Activated CD8-positive, alpha-beta T cell treated with anti-CD3 and anti-CD28 coated beads for 36 hours (primary cell): ENCODE results near the gene CCND1. TPM values are rescaled to one million over a fixed set of nuclear protein-coding genes. Genes with fewer than 3 reads are reported as not detected.
"Not testable (repeated sequence)": the region's sequence is repeated elsewhere in the genome, so short reads cannot be mapped to it uniquely, and the experiment has no call there.

Source experiments
- ATAC-seq: fragments of 200-7000 bp; cut with Tn5 transposase; one replicate; pipeline ENCODE4 v1.10.0; 2021; ENCODE audit warnings: mild to moderate bottlenecking, moderate library complexity
- CTCF ChIA-PET: fragments of 350-600 bp; sonication (Branson Sonifier 250); formaldehyde crosslinking; loops from one replicate; lab custom pipeline; 2021; ENCODE audit warnings: antibody characterized with exemption; lab: Charles Lee
- POLR2A ChIA-PET: fragments of 350-600 bp; sonication (Branson Sonifier 250); formaldehyde crosslinking; loops from one replicate; lab custom pipeline; 2021; ENCODE audit warnings: antibody characterized with exemption; lab: Charles Lee
- DNase-seq: peaks from one replicate; pipeline ENCODE4 v3.0.0-alpha.2; 2020
- H3K27ac Mint-ChIP-seq: one replicate; pipeline ENCODE4 v1.8.0; 2021; ENCODE audit warnings: mild to moderate bottlenecking, mixed read lengths
- H3K27me3 Mint-ChIP-seq: one replicate; pipeline ENCODE4 v1.8.0; 2021; ENCODE audit warnings: mixed read lengths
- H3K36me3 Mint-ChIP-seq: one replicate; pipeline ENCODE4 v1.8.0; 2021; ENCODE audit warnings: low read depth, mixed read lengths
- H3K4me1 Mint-ChIP-seq: one replicate; pipeline ENCODE4 v1.8.0; 2021; ENCODE audit warnings: low read depth, mixed read lengths
- H3K4me3 Mint-ChIP-seq: one replicate; pipeline ENCODE4 v1.8.0; 2021; ENCODE audit warnings: mild to moderate bottlenecking, moderate library complexity, mixed read lengths
- H3K9me3 Mint-ChIP-seq: one replicate; pipeline ENCODE4 v1.8.0; 2021; ENCODE audit warnings: mixed read lengths
- intact Hi-C: fragments of 100-400 bp; cut with micrococcal nuclease; formaldehyde crosslinking; loops from one replicate; pipeline ENCODE4 v1.10.0; 2022
- total RNA-seq, 2 experiments: library from RNA; stranded (reverse); gene quantifications; one replicate each; pipeline ENCODE4 v1.2.3, GENCODE V29; 2021
- TF ChIP-seq, protein P1 (sequence below): fragments of 200-600 bp; IDR thresholded peaks from one replicate; pipeline ENCODE4 v1.8.0; 2022; ENCODE audit warnings: antibody characterized with exemption, mild to moderate bottlenecking

The CCND1 gene
- total RNA-seq, 2 experiments from 2014 or later = 2.8 to 3.3 TPM

DNA sequence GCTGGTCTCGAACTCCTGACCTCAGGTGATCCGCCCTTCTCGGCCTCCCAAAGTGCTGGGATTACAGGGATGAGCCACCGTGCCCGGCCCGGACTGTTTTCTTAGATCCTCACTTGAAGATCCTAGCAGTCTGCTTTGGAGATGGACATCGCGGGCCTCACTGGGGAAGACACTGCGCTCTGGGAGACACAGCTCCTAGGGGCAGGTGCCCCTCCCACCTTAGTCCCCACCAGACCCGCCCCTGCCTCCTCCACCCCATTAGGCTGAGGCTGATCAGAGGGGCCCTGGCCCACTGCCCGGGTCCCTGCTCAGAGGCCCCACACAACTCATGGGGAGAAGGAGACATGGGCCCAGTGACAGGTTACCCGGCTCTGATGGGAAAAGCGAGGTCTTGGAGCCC lies 45.5 kb downstream of the CCND1 start:
- no peak overlapping the region for H3K4me3 Mint-ChIP-seq

DNA sequence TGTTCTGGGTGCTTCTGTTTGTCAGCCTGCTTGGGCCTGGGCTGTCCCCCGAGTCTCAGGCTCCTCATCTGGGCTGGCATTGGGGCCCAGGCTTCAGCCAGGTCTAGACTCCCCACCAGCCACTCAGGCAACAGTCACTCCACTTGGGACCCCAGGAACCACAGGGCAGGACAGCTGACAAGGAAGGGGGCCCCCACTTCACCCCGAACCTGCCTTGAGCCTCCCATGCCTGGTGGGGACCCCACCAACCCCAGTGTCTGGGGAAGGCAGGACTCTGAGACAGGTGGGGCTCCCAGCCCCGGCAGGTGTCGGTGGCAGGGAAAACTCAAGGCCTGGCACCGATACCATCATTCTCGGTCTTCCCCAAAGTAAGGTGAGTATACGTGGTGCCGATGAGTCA lies 45.9 kb downstream of the CCND1 start:
- ATAC-seq (no peak), DNase-seq (no peak)

More for the DNA sequence above, 45.5 kb downstream of the CCND1 start:
- ATAC-seq (no peak), DNase-seq (no peak)
- H3K9me3 Mint-ChIP-seq = no peaks in the 10 kb centered on the region
- peaks cover 10% of the 10 kb centered on the region for H3K4me1 Mint-ChIP-seq
- TF ChIP-seq, protein P1, sequence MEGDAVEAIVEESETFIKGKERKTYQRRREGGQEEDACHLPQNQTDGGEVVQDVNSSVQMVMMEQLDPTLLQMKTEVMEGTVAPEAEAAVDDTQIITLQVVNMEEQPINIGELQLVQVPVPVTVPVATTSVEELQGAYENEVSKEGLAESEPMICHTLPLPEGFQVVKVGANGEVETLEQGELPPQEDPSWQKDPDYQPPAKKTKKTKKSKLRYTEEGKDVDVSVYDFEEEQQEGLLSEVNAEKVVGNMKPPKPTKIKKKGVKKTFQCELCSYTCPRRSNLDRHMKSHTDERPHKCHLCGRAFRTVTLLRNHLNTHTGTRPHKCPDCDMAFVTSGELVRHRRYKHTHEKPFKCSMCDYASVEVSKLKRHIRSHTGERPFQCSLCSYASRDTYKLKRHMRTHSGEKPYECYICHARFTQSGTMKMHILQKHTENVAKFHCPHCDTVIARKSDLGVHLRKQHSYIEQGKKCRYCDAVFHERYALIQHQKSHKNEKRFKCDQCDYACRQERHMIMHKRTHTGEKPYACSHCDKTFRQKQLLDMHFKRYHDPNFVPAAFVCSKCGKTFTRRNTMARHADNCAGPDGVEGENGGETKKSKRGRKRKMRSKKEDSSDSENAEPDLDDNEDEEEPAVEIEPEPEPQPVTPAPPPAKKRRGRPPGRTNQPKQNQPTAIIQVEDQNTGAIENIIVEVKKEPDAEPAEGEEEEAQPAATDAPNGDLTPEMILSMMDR = no peak
- H3K27me3 Mint-ChIP-seq = peaks cover 25% of the 10 kb centered on the region
- intact Hi-C loops = loop anchor here (10.0 kb wide), 1 partner anchor 508 kb away; no protein-coding TSS in a partner anchor
- H3K27ac Mint-ChIP-seq = no peak overlapping the region
- POLR2A ChIA-PET = no interaction called here
- CTCF ChIA-PET = interaction anchor here (0.7 to 1.2 kb wide), 5 partner anchors 12 to 203 kb away, joined by 3 to 4 read pairs (median 3); partner anchors contain the start of gene LTO1
- H3K36me3 Mint-ChIP-seq = no peaks in the 10 kb centered on the region

DNA sequence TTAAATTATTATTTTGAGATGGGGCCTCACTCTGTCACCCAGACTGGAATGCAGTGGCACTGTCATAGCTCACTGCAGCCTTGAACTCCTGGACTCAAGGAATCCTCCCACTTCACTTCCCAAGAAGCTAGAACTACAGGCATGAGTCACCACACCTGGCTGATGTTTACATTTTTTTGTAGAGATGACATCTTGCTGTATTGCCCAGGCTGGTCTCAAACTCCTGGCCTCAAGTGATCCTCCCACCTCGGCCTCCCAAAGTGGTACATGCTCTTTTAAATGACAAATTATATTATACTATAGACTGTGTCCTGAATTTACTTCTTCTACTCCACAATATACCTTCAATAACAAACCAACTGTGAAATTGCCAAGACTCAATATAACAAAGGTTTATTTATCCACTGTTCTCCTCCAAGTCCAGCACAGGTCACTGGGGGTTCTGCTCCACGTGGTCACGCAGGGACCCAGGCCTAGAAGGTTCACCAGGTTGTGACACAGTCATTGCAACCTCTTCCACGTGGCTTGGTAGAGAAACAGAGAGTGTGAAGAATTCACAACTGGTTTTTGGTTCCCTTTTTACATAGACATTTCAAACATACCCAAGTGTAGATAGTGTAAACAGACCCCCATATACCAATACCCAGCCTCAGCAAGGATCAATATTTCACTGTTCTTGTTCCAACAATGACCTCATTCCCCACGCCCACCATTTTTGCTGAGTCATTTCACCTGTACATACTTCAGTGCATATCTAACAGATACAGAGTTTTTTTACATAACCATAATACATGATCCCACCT lies 47.2 kb downstream of the CCND1 start:
- CTCF ChIA-PET, H3K36me3 Mint-ChIP-seq, H3K9me3 Mint-ChIP-seq, POLR2A ChIA-PET, ATAC-seq, H3K4me3 Mint-ChIP-seq, H3K27ac Mint-ChIP-seq: not testable (repeated sequence)
- peaks cover 31% of the 10 kb centered on the region for H3K27me3 Mint-ChIP-seq
- H3K4me1 Mint-ChIP-seq = peaks cover 10% of the 10 kb centered on the region
- intact Hi-C loops = loop anchor here (10.0 kb wide), 1 partner anchor 507 kb away; no protein-coding TSS in a partner anchor
- DNase-seq = peak; percentile 60

More for the DNA sequence above, 45.9 kb downstream of the CCND1 start:
- Mint-ChIP-seq H3K27me3 (peaks cover 27% of the 10 kb centered on the region), H3K4me1 (peaks cover 10% of the 10 kb centered on the region), H3K4me3 (no peak overlapping the region), H3K9me3 (no peaks in the 10 kb centered on the region), H3K27ac (no peak overlapping the region), H3K36me3 (no peaks in the 10 kb centered on the region)
- CTCF ChIA-PET = interaction anchor here (0.7 to 1.2 kb wide), 5 partner anchors 12 to 202 kb away, joined by 3 to 4 read pairs (median 3); partner anchors contain the start of gene LTO1
- TF ChIP-seq, protein P1 = no peak
- POLR2A ChIA-PET = no interaction called here
- intact Hi-C loops = loop anchor here (10.0 kb wide), 1 partner anchor 508 kb away; no protein-coding TSS in a partner anchor

DNA sequence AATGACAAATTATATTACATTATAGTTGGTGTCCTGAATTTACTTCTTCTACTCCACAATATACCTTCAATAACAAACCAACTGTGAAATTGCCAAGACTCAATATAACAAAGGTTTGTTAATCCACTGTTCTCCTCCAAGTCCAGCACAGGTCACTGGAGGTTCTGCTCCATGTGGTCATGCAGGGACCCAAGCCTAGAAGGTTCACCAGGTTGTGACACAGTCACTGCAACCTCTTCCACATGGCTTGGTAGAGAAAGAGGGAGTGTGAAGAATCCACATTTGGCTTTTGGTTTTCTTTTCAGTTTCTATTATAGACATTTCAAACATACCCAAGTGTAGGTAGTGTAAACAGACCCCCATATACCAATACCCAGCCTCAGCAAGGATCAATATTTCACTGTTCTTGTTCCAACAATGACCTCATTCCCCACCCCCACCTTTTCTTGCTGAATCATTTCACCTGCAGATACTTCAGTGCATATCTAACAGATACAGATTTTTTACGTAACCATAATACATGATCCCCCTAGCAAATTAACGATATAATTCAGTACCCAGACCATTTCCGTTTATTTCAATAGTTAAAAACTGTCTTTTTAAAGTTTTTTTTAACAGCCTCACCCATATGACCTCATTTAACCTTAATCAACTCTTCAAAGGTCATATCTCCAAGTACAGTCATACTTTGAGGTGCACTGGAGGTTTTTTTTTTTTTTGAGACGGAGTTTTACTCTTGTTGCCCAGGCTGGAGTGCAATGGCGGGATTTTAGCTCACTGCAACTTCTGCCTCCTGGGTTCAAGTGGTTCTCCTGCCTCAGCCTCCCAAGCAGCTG lies 48.7 kb downstream of the CCND1 start:
- POLR2A ChIA-PET = no interaction called here
- no peak overlapping the region for H3K4me3 Mint-ChIP-seq
- DNase-seq = no peak
- no peak overlapping the region for H3K27ac Mint-ChIP-seq
- H3K9me3 Mint-ChIP-seq = no peaks in the 10 kb centered on the region
- CTCF ChIA-PET = no interaction called here
- H3K4me1 Mint-ChIP-seq = peaks cover 10% of the 10 kb centered on the region
- no peaks in the 10 kb centered on the region for H3K36me3 Mint-ChIP-seq
- no peak for ATAC-seq
- H3K27me3 Mint-ChIP-seq = peaks cover 35% of the 10 kb centered on the region
- intact Hi-C loops = loop anchor here (10.0 kb wide), 1 partner anchor 505 kb away; no protein-coding TSS in a partner anchor
- TF ChIP-seq, protein P1 = no peak

DNA sequence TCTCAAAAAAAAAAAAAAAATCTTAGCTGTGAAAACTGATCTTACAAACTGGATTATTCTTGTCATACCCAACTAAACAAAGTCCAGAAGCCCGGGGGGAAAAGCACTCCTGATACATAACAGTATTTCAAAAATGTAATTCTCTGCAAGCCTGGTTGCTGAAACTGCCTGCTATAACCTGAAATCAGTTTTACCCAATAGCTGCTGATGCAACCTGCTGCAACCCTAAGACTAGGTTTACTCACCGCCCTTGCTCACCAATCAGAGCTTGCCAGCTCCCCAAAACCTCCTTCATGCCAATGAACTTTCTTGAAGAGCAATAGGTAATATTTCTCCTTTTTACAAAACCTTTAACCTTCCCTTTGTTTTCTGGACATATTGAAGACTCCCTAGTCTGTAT lies 50.5 kb downstream of the CCND1 start:
- H3K36me3 Mint-ChIP-seq = no peaks in the 10 kb centered on the region
- ChIA-PET POLR2A (no interaction called here), CTCF (no interaction called here)
- no peaks in the 10 kb centered on the region for H3K9me3 Mint-ChIP-seq
- TF ChIP-seq, protein P1 = no peak
- H3K4me1 Mint-ChIP-seq = peaks cover 7% of the 10 kb centered on the region
- peaks cover 32% of the 10 kb centered on the region for H3K27me3 Mint-ChIP-seq
- intact Hi-C loops = no loop called here
- no peak for ATAC-seq
- H3K27ac Mint-ChIP-seq = peak overlapping the region; percentile 21
- H3K4me3 Mint-ChIP-seq = no peak overlapping the region
- peak; percentile 58 for DNase-seq
